GM19372 (cell line): ENCODE data around the gene MYLK4.

Experiments used
- ATAC-seq: cut with Tn5 transposase; IDR thresholded peaks from one replicate; pipeline ENCODE4 v1.9.1; 2021; ENCODE audit warnings: mild to moderate bottlenecking, low read depth, moderate library complexity; ENCODE audit not compliant: unreplicated experiment

MYLK4 gene

DNA sequence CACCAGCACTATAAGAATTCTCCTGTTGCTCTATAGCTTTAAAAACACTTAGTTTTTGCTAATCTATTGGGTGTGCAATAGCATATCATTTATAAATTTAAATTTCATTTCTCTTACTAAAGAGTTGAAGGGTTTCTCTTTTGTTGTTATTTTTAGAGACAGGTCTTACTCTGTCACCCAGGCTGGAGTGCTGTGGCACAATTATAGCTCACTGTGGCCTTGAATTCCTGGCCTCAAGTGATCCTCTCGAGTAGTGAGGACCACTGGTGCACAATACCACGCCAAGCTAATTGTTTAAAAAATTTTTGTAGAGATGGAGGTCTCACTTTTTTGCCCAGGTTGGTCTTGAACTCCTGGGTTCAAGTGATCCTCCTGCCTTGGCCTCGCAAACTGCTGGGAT is 8.3 kb upstream of the MYLK4 start:
- ATAC-seq, result no peak

DNA sequence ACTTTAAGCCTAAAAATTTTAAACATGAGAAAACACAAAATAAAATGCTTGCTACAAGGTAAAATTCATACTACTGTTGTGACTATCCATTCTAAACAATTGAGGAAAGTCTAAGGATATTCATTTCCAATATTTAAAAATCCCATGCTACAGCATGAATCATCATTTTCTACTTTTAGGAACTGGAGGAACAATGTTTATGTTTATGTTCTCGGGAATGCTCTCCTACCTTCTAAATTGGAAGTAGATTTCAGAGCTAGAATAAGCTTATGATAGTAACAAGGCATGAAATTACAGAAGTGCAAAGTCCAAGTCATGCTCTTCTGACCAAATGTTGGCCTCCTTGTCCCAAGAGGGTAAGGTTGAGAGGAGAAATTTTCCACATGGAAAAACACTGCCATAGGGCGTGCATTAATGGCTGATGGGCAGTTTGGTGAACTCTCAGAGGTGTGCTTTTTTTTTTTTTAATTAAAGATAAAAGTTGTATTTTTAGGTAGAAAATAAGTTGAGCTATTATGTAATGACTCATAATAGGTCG is 6.0 kb upstream of the MYLK4 start:
- no peak for ATAC-seq

DNA sequence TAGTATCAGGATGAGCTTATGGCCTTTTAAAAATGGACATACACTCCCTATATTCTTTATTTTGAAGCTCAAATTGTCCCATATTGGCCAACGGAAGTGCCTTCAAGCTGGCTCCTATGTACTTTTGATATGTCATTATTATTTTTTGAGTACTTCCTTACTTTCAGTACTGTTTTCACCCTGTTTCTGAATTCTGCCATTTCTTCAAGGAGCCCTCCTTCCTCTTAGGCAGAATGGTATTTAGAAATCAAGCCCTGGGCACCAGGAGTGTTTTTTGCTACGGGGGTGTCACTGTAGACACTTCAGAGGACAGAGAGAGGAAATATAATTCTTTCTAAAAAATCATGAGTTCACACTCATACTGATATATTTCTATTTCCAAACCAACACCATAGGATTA is 5.5 kb upstream of the MYLK4 start:
- ATAC-seq, result no peak

DNA sequence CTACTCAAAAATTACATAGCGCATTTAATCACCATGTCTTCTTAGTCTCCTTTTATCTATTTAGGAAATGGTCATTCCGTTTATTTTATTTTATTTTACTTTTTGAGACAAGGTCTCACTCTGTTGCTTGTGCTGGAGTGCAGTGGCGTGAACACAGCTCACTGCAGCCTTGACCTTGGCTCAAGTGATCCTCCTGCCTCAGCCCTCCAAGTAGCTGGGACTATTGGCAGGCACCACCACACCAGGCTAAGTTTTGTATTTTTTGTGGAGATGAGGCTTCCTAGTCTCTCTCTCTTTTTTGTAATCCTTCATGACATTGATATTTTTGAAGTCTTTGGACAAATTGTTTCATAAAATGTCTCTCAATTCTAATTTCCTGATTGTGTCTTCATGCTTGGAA is 4.7 kb upstream of the MYLK4 start:
- ATAC-seq, result no peak

DNA sequence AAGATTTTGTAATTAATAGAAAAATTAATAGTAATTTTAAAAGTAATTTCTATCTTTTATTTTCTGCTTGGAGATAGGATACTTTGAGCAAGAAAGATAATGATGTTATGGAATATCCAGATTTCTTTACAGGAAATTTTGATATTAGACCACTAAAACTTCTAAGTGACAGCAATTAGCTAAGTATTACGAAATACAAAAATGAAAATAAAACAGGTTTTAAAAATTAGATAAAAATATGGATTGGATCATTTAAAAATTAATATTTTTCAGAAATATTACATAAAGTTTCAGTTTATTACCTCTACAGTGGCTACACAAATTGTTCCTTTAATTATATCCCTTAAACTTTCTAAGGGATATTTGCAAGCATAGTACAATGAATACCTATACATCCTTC is 4.2 kb upstream of the MYLK4 start:
- no peak for ATAC-seq

DNA sequence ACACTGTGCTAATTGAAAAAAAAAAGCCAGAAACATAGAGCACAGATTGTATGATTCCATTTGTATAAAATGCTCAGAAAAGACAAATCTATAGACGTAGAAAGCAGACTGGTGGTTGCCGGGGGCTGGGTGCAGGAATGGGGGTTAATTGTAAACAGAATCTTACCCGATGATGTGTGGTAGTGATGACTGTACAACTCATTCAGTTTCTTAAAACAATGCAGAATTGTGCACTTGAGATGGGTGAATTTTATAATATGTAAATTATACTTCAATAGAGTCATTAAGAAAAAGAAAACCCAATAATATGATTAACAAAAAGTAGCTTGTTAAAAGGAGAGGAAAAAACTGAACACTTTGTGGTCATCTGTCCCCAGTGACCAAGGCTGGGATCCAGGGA is 3.7 kb upstream of the MYLK4 start:
- no peak for ATAC-seq

DNA sequence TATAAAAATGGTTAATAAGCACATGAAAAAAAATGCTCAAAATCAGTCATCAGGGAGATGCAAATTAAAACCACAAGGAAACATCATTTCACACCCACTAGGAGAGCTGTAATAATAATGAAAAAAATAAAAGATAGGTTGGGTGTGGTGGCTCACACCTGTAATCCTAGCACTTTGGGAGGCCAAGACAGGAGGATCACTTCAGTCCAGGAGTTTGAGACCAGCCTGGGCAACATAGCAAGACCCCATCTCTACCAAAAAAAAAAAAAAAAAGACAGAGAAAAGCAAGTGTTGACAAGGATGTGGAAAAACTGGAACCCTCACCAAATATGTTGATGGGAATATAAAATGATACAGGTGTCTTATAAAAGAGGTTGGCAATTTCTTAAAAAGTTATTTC is 3.0 kb upstream of the MYLK4 start:
- no peak for ATAC-seq

DNA sequence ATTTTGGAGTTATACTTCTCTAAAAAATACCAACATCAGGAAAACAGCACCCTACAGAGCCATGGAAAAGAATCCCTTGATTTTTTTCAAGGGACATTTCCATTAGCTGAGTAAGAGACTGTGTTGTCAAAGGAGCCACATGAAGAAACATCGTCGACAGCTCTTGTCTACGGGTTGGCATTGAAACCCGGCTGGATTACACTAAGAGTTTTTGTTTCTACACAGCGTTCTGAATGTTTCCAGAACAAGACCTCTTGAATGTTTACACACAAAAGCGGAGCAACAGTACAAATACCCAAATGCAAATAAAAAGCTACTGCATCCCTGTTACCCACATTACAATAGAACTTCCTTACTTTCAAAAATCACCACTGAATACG is 2.4 kb upstream of the MYLK4 start:
- ATAC-seq, result no peak

DNA sequence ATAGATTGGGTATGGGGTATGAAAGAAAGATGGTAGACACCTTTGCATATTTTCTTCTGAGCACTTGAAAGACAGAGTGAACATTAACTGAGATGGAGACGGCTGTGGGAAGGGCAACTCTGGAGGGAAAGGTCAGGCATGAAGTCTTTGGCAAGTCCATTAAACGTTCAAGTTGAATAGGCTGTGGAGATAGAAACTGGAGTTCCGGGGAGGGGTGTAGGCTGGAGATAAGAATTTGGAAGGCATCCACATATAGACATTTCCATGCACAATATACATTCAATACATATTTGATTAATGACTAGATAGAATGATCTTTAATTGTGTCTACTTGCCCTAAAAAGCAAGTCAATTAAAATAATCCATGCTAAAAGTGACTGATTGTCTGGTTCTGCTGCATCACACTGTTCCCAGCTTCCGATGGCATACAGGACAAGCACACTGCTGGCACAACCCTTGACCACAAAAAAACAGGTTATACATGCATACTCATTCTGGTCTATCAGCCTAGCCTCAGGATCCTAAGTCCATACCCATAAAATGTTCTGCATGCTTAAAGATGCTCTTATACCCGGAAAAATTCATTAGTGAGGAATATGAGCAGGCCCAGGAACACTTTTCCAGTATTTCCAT is 1.9 kb upstream of the MYLK4 start:
- no peak for ATAC-seq

DNA sequence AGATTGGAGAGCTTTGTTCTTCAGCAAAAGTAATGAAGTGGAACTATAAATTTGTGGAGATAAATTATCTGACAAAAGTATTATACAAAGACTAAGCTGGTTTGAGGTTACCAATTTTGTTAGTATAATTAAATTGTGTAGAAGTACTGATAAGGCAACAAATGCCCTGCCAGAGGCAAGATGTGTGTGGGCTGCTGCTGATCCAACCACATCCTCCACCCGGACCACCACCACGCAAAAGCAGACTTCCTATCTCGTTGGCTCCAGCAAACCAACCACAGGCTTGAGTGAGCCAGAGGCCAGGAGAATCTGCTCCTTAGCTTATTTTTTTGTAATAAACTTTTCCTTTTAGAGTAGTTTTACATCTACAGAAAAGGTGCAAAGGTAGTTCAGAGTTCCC is 1.1 kb upstream of the MYLK4 start:
- no peak for ATAC-seq

DNA sequence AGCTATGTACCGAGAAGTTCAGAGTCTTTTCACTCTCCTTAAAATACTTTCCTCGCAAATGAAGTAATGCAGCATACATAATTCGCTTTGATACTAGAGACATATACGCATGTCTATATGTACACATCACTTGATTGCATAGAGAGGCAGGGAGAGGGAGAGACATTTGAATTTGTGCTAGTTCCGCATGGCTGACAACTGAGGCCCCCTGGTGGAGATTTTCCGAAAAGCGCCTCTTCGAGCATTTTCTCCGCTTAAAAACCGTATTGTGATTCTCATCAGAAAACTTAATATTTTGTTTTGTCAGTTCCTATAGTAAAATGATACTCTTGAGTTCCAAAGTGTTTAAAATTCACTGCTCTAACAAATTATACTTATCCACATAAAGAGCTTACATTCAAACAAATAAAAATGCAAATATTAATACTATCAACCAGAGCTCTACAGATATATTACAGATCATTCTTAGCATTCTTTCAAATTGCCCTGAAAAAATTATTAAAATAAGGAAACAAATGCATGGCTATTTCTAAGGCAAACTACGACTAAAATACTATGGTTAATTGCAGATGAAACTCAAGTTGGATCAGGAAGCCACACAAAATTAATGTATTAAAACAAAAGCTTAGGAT is 637 bp downstream of the MYLK4 start:
- no peak for ATAC-seq

DNA sequence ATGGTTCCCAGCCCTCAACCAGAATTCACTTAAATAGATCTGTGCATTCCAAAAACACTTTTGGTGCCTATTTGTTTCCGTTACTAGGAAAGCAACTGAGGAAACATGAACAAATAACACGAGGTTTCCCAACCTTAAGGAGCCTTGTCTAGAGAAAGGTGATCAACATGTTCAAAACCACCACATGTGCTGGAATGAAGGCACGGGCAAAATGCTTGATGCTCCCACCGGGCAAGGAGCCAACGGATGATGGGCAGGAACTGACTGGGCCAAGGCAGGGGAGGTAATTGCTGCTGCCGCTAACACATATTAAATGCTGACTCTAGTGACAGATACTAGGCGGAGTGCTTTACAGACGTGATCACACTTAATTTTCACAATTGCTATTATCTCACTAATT is 2.5 kb downstream of the MYLK4 start:
- no peak for ATAC-seq

DNA sequence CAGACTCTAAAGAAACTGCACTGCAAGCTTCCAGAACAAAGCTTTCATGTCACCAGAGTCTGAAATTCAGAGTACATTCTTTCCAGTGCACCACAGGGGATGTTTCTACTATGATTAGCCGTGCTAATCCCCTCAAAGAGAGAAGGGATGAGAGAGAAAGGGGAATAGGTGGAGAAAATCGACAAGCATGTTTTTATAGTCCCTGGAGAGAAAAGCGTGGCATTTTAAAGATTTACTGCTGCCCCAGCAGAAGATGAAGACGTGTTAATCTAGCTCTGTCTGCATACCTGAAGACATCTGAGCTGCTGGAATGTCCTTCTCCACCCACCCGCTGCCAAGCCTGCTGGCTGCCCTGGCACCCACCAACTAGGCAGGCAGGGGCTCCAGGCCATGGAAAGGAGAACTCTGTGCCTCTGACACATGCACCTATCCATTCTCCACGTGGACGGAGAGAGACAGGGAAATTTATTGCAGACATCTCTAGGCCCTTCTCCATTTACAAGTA is 4.1 kb downstream of the MYLK4 start:
- no peak for ATAC-seq

DNA sequence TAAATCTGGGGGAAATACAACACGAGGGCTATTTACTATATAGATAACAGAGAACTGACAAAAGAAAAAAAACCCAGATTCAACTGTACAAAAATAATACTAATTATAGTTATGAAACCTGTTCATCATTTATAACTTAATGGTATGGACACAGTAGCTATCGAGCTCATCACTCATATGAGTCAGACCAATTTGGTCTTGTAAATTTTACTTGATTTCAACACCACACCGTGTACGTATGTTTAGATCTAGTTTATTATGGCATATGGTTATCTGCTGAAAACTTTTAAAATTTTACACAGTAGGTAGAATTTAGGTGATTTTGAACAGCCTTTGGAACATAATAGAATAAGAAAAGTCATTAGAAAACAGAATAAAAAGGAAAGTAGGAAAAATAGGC is 5.5 kb downstream of the MYLK4 start:
- ATAC-seq, result no peak

DNA sequence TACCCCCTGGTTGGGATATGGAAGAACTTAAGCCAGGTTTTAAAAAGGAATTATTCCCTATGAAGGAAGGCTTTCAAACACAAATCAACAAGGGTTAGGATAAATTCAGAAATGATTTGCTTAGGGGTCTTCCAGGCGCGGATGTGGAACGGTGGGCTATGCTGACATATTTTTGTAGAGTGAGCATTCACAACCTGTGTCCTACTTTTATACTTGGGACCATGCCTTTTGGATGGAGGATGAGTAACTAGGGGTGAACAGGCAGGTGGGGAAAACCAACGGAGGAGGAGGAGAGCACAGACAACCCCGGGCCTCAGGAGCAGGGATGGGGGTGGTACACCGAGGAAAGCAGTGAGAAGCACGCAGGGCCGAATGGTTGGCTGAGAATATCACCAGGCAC is 5.9 kb downstream of the MYLK4 start:
- no peak for ATAC-seq

DNA sequence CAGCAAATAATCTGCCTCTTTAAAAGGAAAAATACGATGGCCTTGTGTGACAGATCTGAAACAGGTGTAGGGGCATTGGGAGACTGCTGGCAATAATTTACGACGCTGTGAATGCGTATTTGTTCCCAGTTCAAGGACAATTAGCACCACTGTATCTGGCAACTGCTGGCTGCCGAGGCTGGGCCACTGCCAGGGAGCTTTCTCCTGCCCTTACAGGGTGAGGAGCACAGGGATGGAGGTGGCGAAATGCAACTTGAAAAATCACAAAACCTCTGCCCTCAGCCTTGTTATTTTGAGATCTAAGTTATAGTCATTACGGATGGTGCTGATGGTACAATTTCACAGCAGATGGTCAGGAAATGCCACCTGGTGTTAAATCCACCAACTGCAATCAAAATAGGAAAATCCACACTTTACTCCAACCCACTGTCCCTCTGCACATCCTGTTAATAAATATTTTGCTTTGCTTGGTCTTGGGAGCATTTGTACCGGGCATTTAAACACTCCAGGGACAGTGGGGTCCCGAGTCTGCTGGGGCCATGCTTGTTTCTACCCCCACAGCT is 6.4 kb downstream of the MYLK4 start:
- ATAC-seq, result no peak

DNA sequence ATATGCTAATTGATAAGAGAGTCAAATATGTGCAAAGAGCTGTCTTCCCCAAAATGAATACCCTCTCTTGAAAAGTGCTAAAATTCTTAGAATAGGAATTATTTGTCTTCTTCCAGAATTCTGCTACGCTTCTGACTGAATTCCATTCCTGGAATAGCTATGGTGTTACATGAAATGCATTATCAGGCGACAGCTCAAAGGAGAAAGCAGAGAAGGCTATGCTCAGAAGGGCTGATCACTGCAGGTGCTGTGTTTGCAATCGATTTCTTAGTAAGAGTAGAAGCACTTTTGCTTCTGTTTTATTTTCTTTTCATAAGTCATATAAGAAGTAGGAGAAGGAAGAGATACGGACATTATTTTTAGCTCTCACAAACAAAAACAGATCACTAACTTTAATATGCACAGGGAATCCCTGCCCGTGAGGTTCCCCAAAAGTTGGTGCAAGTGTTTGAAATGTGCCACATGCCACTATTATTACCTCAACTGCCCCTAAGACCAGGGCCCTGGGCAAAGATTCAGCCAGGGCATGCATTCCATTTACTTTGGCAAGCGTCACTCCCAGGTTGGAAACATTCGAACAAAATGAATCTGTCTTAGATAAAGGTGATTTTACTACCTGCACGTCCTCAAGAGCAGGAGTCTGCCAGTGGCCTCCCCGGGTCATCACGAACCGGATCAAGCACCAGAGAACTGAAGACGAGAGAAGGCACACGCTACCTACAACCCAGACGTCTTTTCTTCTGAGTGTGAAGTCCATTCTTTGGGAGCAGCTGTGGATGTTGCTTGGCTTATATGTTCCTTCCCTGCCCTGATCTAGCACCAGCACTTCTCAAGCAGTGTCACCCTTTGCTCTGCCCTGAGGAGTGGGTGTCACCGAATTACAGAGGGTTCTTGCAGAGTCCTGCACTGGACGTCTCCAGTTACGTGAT is 7.2 kb downstream of the MYLK4 start:
- ATAC-seq, result no peak

DNA sequence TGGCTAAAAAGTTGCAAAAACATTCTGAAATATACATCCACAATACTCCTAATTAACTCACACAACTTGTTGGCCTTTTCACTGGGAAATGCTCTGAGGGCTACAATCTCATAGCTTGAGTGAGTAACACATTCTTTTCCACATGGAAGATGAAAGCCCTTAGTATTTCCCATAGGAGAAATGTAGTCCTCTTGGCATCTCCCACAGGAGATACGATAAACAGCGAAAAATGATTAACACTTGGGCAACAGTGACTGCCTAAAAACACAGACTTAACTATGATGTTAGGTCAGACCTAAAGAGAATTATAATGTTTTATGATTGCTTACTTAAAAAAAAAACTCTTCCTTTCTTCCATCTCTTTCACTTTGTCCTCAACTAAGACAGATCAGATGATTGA is 9.0 kb downstream of the MYLK4 start:
- ATAC-seq, result no peak

DNA sequence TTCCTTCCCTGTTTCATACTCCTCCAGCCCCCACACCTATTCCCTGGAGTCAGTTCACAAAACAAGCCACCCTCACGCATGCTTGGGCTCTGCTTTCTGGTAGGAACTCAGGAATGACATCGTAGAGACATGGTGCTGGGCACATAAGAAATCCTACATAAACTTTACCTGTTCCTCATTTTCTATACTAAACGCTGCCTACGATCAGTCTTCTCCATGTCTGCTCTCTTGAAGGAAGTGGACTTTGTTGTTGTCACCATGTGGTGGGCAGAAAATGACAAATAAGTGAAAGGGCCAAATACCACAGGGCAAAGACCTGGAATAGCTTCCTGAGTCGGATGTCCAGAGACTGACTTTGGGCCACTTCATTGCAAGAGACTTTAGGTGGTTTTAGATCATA is 10.1 kb downstream of the MYLK4 start:
- no peak for ATAC-seq

DNA sequence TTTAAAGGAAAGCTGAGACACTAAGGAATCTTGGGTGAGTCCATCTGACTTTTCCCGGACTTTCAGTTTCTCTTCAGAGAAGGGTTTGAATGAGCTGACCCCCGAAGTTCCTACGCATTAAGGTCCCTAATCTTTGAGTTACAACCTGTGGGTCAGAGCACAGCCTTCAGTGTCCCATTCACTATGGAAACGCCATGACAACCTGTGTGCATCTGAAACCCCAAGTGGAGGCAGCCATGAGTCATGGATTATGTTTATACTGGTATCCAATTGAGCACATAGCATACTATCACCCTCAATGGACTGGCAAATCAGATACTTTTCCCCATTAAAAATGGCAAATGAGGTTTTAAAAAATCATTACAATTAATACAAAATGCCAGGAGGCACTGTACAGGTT is 11.4 kb downstream of the MYLK4 start:
- ATAC-seq, result no peak

DNA sequence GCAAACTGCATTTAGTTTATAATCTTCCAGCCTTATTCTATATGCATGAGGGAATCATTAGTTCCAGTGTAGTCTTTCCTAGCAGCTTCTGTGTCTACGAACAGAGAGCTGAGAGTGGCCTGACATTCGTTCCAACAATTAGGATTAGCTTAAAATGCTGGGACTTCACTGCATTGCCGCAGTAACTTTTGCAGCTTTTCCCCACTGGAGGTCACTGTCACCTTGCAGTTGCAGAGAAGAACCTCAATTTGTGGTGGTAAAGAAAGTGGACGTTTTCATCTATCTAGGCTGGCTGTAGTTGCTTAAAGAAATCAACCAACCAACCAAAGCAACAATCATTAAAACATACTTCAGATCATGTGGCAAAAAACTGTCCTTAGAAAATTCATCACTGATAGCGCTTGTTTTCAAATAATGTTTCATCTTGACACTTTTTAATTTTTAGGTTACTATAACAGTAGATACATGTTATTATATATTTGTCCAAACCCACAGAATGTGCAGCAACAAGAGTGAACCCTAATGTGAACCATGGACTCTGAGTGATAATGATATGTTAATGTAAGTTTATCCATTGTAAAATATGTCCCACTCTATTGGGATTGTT is 12.2 kb downstream of the MYLK4 start:
- ATAC-seq, result no peak
